ENCODE results near the gene ST7. TPM values are rescaled to one million over a fixed set of nuclear protein-coding genes. Genes with fewer than 3 reads are reported as not detected.

Gene ST7
- total and polyA plus RNA-seq, 7 donors = 6.0 to 12.5 (median 7.3) TPM

DNA sequence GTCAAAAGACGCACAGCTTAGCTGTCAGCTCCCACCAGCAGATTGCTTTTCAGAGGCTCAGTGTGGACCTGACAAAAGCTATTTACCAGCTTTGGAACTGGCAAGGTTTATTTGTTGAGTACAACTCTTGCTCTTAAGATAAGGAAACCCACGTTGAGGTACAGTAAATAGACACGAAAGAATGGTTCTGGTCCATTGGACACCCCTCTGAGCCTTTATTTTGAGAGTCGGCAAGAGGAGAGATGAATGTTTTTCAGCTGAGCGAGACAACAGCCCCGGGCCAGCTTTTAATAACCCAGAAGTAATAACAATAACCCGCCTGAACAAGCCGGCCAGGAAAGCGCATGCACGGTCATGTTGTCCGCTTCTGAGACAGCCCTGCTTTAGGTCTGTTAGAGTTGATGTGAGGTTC, 320.5 kb downstream of the ST7 start:
- 72 to 78% (median 75%) methylated on average over 11 of the region's 11 CpGs for WGBS, 3 donors
- no peaks in the 10 kb centered on the region for H3K36me3 ChIP-seq (ENCODE audit: insufficient read depth in 1 of 2, low read depth in 1 of 2)
- peaks cover 0 to 1% (median 0%) of the 10 kb centered on the region in 3 donors for H3K27me3 ChIP-seq (ENCODE audit: insufficient read depth in 3 of 3, low read length in 2 of 3)
- no peaks in the 10 kb centered on the region for H3K4me1 ChIP-seq
- no peak overlapping the region for H3K4me3 ChIP-seq
- no peak for DNase-seq
- no peak overlapping the region for H3K27ac ChIP-seq
- intact Hi-C loops (cut with DNase I) = no loop called here
- no peaks in the 10 kb centered on the region for H3K9me3 ChIP-seq
- no peak for ATAC-seq
- TF ChIP-seq CTCF (IDR thresholded peaks at IDR 0.05) = no peak

- TF ChIP-seq CTCF (IDR thresholded peaks at IDR 0.05) = no peak
- intact Hi-C loops (cut with DNase I) = no loop called here
- Histone ChIP-seq H3K4me1 (no peaks in the 10 kb centered on the region), H3K4me3 (no peak overlapping the region), H3K36me3 (ENCODE audit: insufficient read depth in 1 of 2, low read depth in 1 of 2) (no peaks in the 10 kb centered on the region), H3K27ac (no peak overlapping the region), H3K27me3 (ENCODE audit: insufficient read depth in 3 of 3, low read length in 2 of 3) (peaks cover 0 to 1% (median 0%) of the 10 kb centered on the region in 3 donors), H3K9me3 (no peaks in the 10 kb centered on the region)
- WGBS, 3 donors = 47 to 57% (median 49%) methylated on average over 4 of the region's 4 CpGs
- DNase-seq (no peak), ATAC-seq (no peak)
Observed at GRCh38 chr7:117274951-117275350, 321.6 kb downstream of the ST7 start.

- no peaks in the 10 kb centered on the region for H3K4me1 ChIP-seq
- no peak for ATAC-seq
- no peak overlapping the region for H3K4me3 ChIP-seq
- no peaks in the 10 kb centered on the region for H3K9me3 ChIP-seq
- no peaks in the 10 kb centered on the region for H3K27me3 ChIP-seq (ENCODE audit: insufficient read depth in 3 of 3, low read length in 2 of 3)
- DNase-seq = no peak
- H3K36me3 ChIP-seq (ENCODE audit: insufficient read depth in 1 of 2, low read depth in 1 of 2) = no peaks in the 10 kb centered on the region
- H3K27ac ChIP-seq = no peak overlapping the region
- TF ChIP-seq CTCF (IDR thresholded peaks at IDR 0.05) = no peak
- intact Hi-C loops (cut with DNase I) = no loop called here
- 63 to 70% (median 63%) methylated on average over 3 of the region's 3 CpGs for WGBS, 3 donors
Observed at GRCh38 chr7:117277576-117277975, 324.3 kb downstream of the ST7 start.

DNA sequence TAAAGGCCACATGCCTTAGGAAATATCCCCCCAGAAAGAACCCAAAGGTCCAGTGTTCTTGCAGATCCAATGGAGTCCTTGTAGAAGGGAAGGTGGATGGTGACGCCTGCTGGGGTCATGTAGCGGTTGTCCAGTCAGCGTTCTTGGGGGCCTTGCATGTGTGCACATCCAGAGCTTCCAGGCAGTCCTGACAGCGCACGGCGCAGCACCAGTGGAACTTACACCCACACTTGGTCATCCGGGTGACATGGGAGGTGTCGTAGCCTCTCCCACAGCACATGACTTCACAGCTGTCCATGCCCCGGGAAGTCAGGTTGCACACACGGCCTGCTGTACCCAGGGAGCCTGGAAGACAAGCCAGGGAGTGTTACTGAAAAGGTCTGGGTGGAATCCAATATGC, 324.7 kb downstream of the ST7 start:
- intact Hi-C loops (cut with DNase I) = no loop called here
- no peaks in the 10 kb centered on the region for H3K4me1 ChIP-seq
- H3K27ac ChIP-seq = no peak overlapping the region
- no peaks in the 10 kb centered on the region for H3K9me3 ChIP-seq
- ATAC-seq (no peak), DNase-seq (no peak)
- no peak overlapping the region for H3K4me3 ChIP-seq
- TF ChIP-seq CTCF (IDR thresholded peaks at IDR 0.05) = no peak
- WGBS, 3 donors = 87 to 91% (median 89%) methylated on average over 10 of the region's 10 CpGs
- H3K36me3 ChIP-seq (ENCODE audit: insufficient read depth in 1 of 2, low read depth in 1 of 2) = no peaks in the 10 kb centered on the region
- H3K27me3 ChIP-seq (ENCODE audit: insufficient read depth in 3 of 3, low read length in 2 of 3) = no peaks in the 10 kb centered on the region

GRCh38 chr7:117279203-117279602, 325.9 kb downstream of the ST7 start:
- H3K9me3 ChIP-seq = no peaks in the 10 kb centered on the region
- WGBS, 3 donors = 85 to 91% (median 86%) methylated on average over 2 of the region's 2 CpGs
- ATAC-seq (no peak), DNase-seq (no peak)
- no peak for TF ChIP-seq CTCF (IDR thresholded peaks at IDR 0.05)
- intact Hi-C loops (cut with DNase I) = no loop called here
- H3K4me1 ChIP-seq = no peaks in the 10 kb centered on the region
- H3K27ac ChIP-seq = no peak overlapping the region
- H3K4me3 ChIP-seq = no peak overlapping the region
- H3K36me3 ChIP-seq (ENCODE audit: insufficient read depth in 1 of 2, low read depth in 1 of 2) = no peaks in the 10 kb centered on the region
- H3K27me3 ChIP-seq (ENCODE audit: insufficient read depth in 3 of 3, low read length in 2 of 3) = no peaks in the 10 kb centered on the region
